Vagina (tissue), 2 donors: ENCODE data around the gene PTRHD1. TPM values are rescaled to one million over a fixed set of nuclear protein-coding genes. Genes with fewer than 3 reads are reported as not detected.

Experiments
- DNase-seq, 2 donors: peaks; one replicate each; pipeline ENCODE4 v3.0.0-alpha.2; 2017; ENCODE audit errors: extremely low spot score in 2 of 2
- H3K27ac ChIP-seq: fragments of 200-600 bp; sonication (generic); one replicate; pipeline ENCODE4 v1.5.1; 2019
- H3K27me3 ChIP-seq: fragments of 200-600 bp; sonication (generic); one replicate; pipeline ENCODE4 v1.5.1; 2019
- H3K36me3 ChIP-seq, 2 donors: fragments of 200-600 bp; sonication (generic); one replicate each; pipeline ENCODE4 v1.5.1; 2017 to 2019
- H3K4me1 ChIP-seq: fragments of 200-600 bp; sonication (generic); one replicate; pipeline ENCODE4 v1.5.1; 2019
- H3K4me3 ChIP-seq, 2 donors: fragments of 200-600 bp; sonication (generic); 1 replicate in 1 of 2; 2 replicates in 1 of 2; pipeline ENCODE4 v1.5.1; 2016 to 2019
- H3K9me3 ChIP-seq: fragments of 200-600 bp; sonication (generic); one replicate; pipeline ENCODE4 v1.5.1; 2019
- POLR2A ChIP-seq, 2 donors: fragments of 450-650 bp; IDR thresholded peaks; one replicate each; pipeline ENCODE4 v1.6.1; 2017; ENCODE audit warnings: antibody characterized with exemption in 2 of 2, mild to moderate bottlenecking in 2 of 2, moderate library complexity in 2 of 2
- POLR2AphosphoS5 ChIP-seq, 2 donors: sonication (generic); formaldehyde crosslinking; IDR thresholded peaks; one replicate each; pipeline ENCODE4 v1.9.0; 2017; ENCODE audit warnings: antibody characterized with exemption in 2 of 2, mild to moderate bottlenecking in 2 of 2, low read depth in 1 of 2; ENCODE audit not compliant: insufficient read depth in 1 of 2
- intact Hi-C: fragments of 100-400 bp; cut with DNase I; formaldehyde crosslinking; loops from one replicate; pipeline ENCODE4 v1.15.1; 2023
- total RNA-seq: library from RNA; depleted of rRNA; stranded (reverse); fragments of >200 nt; gene quantifications from one replicate; pipeline ENCODE4 v1.2.3, GENCODE V29; 2016
- TF ChIP-seq, protein P1 (sequence below), 3 experiments: fragments of 450-650 bp in 2 of 3; fragments of 200-600 bp in 1 of 3; sonication (generic) in 1 of 3; IDR thresholded peaks; one replicate each; pipeline ENCODE4 v1.5.1; 2017 to 2019; ENCODE audit warnings: antibody characterized with exemption in 3 of 3, mild to moderate bottlenecking in 2 of 3, moderate library complexity in 2 of 3

Gene PTRHD1
- total RNA-seq, 1 donor from 2014 or later, result 17.2 TPM

DNA sequence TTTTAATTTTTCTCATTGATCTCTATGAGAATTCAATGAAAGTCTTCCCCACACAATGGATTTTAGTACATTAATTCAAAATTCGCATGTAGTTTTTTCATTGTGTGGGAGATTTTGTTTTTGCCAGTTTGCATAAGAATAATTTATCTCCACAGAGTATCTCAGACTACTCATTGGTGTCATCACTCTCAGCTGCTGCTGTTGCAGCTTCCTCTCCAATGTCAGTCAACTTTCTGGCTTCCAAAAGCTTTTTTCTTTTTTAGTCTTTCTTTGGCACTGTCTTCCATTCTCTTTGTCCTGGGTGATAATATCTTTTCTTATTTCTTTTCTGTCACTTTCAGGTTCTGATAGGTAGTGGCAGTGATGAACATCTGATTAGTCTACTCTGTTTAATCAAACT lies 50.5 kb downstream of the PTRHD1 start:
- DNase-seq, result no peak
- H3K36me3 ChIP-seq, result no peaks in the 10 kb centered on the region

DNA sequence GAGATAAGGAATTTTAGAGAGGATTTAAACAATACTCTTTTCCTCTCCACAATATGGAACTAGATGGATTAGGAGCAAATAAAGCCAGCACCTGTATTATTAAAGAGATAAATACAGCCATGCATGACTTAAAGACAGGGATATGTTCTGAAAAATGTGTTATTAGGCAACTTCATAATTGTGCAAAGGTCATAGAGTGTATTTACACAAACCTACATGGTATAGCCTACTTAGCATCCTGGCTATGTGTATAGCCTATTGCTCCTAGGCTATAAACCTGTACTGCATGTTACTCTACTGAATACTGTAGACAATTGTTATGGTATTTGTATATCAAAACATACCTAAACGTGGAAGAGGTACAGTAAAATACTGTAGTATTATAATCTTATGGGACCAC lies 53.0 kb downstream of the PTRHD1 start:
- intact Hi-C loops, result no loop called here
- no peak overlapping the region for H3K4me3 ChIP-seq

More for the DNA sequence above, 50.5 kb downstream of the PTRHD1 start:
- H3K27ac ChIP-seq, result no peak overlapping the region
- no peak overlapping the region for H3K4me3 ChIP-seq
- H3K27me3 ChIP-seq, result no peaks in the 10 kb centered on the region
- intact Hi-C loops, result no loop called here
- no peak for TF ChIP-seq POLR2A (IDR thresholded peaks at IDR 0.05)
- TF ChIP-seq POLR2AphosphoS5 (IDR thresholded peaks at IDR 0.05; ENCODE audit: insufficient read depth in 1 of 2, low read depth in 1 of 2), result no peak
- TF ChIP-seq, protein P1, sequence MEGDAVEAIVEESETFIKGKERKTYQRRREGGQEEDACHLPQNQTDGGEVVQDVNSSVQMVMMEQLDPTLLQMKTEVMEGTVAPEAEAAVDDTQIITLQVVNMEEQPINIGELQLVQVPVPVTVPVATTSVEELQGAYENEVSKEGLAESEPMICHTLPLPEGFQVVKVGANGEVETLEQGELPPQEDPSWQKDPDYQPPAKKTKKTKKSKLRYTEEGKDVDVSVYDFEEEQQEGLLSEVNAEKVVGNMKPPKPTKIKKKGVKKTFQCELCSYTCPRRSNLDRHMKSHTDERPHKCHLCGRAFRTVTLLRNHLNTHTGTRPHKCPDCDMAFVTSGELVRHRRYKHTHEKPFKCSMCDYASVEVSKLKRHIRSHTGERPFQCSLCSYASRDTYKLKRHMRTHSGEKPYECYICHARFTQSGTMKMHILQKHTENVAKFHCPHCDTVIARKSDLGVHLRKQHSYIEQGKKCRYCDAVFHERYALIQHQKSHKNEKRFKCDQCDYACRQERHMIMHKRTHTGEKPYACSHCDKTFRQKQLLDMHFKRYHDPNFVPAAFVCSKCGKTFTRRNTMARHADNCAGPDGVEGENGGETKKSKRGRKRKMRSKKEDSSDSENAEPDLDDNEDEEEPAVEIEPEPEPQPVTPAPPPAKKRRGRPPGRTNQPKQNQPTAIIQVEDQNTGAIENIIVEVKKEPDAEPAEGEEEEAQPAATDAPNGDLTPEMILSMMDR (IDR thresholded peaks at IDR 0.05), result no peak
- H3K4me1 ChIP-seq, result peaks cover 12% of the 10 kb centered on the region
- no peaks in the 10 kb centered on the region for H3K9me3 ChIP-seq

More for the DNA sequence above, 53.0 kb downstream of the PTRHD1 start:
- no peak for DNase-seq
- H3K27me3 ChIP-seq, result no peaks in the 10 kb centered on the region
- no peaks in the 10 kb centered on the region for H3K9me3 ChIP-seq
- H3K36me3 ChIP-seq, result no peaks in the 10 kb centered on the region
- H3K27ac ChIP-seq, result no peak overlapping the region
- peaks cover 12% of the 10 kb centered on the region for H3K4me1 ChIP-seq
- TF ChIP-seq POLR2A (IDR thresholded peaks at IDR 0.05), result no peak
- no peak for TF ChIP-seq POLR2AphosphoS5 (IDR thresholded peaks at IDR 0.05; ENCODE audit: insufficient read depth in 1 of 2, low read depth in 1 of 2)
- TF ChIP-seq, protein P1 (IDR thresholded peaks at IDR 0.05), result no peak

Other genes starting within 250 kb of the PTRHD1 start
- gene CENPO, start within 50 bp of the PTRHD1 start, total RNA-seq, result 3.2 TPM
- gene ADCY3, start 126.8 kb upstream of the PTRHD1 start, total RNA-seq, result 90.6 TPM
- 11.3 TPM for gene DNAJC27, start 178.6 kb upstream of the PTRHD1 start, total RNA-seq
- gene EFR3B, start 248.7 kb upstream of the PTRHD1 start, total RNA-seq, result 1.5 TPM